ENCODE results near the gene HNRNPA0.

The HNRNPA0 gene

GRCh38 chr5:137730336-137730735 is 23.8 kb downstream of the HNRNPA0 start:
- Histone ChIP-seq H3K4me1 (ENCODE audit: control insufficient read depth in 5 of 5, insufficient read depth in 5 of 5, low read length in 5 of 5) (peaks cover 0 to 18% (median 13%) of the 10 kb centered on the region in 5 donors), H3K9me3 (ENCODE audit: control insufficient read depth in 5 of 5, low read length in 5 of 5) (no peaks in the 10 kb centered on the region), H3K9ac (ENCODE audit: low read length in 5 of 5) (no peak overlapping the region), H3K4me3 (ENCODE audit: low read depth in 1 of 5, low read length in 5 of 5) (no peak overlapping the region), H3K36me3 (ENCODE audit: control insufficient read depth in 5 of 5, insufficient read depth in 5 of 5, low read length in 5 of 5) (no peaks in the 10 kb centered on the region), H3K27ac (ENCODE audit: low read depth, low read length) (no peak overlapping the region), H3K27me3 (ENCODE audit: control insufficient read depth in 5 of 5, insufficient read depth in 4 of 5, low read length in 5 of 5) (no peaks in the 10 kb centered on the region)

DNA sequence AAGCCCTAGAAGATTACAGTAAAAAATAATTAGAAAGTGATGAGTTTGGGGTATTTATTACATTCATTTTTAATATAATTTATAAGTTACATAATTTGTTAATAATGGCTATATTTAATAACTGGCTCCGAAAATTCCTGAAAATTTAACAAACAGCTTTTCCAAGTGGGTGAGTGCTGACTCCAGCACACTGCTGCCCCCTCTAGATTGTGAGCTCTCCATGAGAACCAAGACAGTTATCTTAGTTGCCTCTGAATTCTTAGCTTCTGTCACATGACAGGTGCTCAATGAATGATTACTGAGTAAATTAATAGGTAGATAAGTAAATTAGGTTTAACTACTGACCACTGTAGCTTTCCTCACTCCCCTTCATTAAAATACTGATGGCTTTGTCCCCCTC is 26.1 kb downstream of the HNRNPA0 start:
- Histone ChIP-seq H3K36me3 (ENCODE audit: control insufficient read depth in 5 of 5, insufficient read depth in 5 of 5, low read length in 5 of 5) (no peaks in the 10 kb centered on the region), H3K9ac (ENCODE audit: low read length in 5 of 5) (no peak overlapping the region), H3K27ac (ENCODE audit: low read depth, low read length) (no peak overlapping the region), H3K9me3 (ENCODE audit: control insufficient read depth in 5 of 5, low read length in 5 of 5) (no peaks in the 10 kb centered on the region), H3K4me1 (ENCODE audit: control insufficient read depth in 5 of 5, insufficient read depth in 5 of 5, low read length in 5 of 5) (peaks cover 0 to 4% (median 0%) of the 10 kb centered on the region in 5 donors), H3K27me3 (ENCODE audit: control insufficient read depth in 5 of 5, insufficient read depth in 4 of 5, low read length in 5 of 5) (no peaks in the 10 kb centered on the region), H3K4me3 (ENCODE audit: low read depth in 1 of 5, low read length in 5 of 5) (no peak overlapping the region)

GRCh38 chr5:137727623-137728022 is 26.5 kb downstream of the HNRNPA0 start:
- Histone ChIP-seq H3K4me3 (ENCODE audit: low read depth in 1 of 5, low read length in 5 of 5) (no peak overlapping the region), H3K9ac (ENCODE audit: low read length in 5 of 5) (no peak overlapping the region), H3K27ac (ENCODE audit: low read depth, low read length) (no peak overlapping the region), H3K27me3 (ENCODE audit: control insufficient read depth in 5 of 5, insufficient read depth in 4 of 5, low read length in 5 of 5) (no peaks in the 10 kb centered on the region), H3K36me3 (ENCODE audit: control insufficient read depth in 5 of 5, insufficient read depth in 5 of 5, low read length in 5 of 5) (no peaks in the 10 kb centered on the region), H3K4me1 (ENCODE audit: control insufficient read depth in 5 of 5, insufficient read depth in 5 of 5, low read length in 5 of 5) (peaks cover 0 to 4% (median 0%) of the 10 kb centered on the region in 5 donors), H3K9me3 (ENCODE audit: control insufficient read depth in 5 of 5, low read length in 5 of 5) (no peaks in the 10 kb centered on the region)

DNA sequence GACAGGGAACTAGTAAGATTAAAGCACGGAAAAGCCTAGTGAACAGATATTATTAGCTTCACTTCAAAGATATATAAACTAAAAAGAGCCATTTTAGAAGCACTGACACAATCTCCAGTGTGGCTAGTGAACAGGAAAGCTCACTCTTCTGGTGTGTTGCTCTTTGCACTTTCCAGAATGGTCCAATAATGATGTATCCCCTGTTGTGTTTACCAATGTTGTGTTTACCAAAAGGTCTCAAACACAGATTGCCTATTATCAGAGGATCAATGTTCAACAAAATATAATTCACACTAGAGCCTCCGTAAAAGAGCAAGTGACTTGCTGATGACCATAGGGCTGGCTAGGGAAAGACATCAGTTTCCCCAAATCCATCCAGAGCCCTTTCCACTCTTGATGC is 29.9 kb downstream of the HNRNPA0 start:
- H3K9ac ChIP-seq (ENCODE audit: low read length in 5 of 5), result no peak overlapping the region
- H3K27me3 ChIP-seq (ENCODE audit: control insufficient read depth in 5 of 5, insufficient read depth in 4 of 5, low read length in 5 of 5), result no peaks in the 10 kb centered on the region
- H3K9me3 ChIP-seq (ENCODE audit: control insufficient read depth in 5 of 5, low read length in 5 of 5), result no peaks in the 10 kb centered on the region
- no peak overlapping the region for H3K4me3 ChIP-seq (ENCODE audit: low read depth in 1 of 5, low read length in 5 of 5)
- no peaks in the 10 kb centered on the region for H3K4me1 ChIP-seq (ENCODE audit: control insufficient read depth in 5 of 5, insufficient read depth in 5 of 5, low read length in 5 of 5)
- H3K27ac ChIP-seq (ENCODE audit: low read depth, low read length), result no peak overlapping the region
- peaks cover 0 to 8% (median 2%) of the 10 kb centered on the region in 5 donors for H3K36me3 ChIP-seq (ENCODE audit: control insufficient read depth in 5 of 5, insufficient read depth in 5 of 5, low read length in 5 of 5)

GRCh38 chr5:137718611-137719010 is 35.6 kb downstream of the HNRNPA0 start:
- H3K36me3 ChIP-seq (ENCODE audit: control insufficient read depth in 5 of 5, insufficient read depth in 5 of 5, low read length in 5 of 5), result peaks cover 0 to 8% (median 2%) of the 10 kb centered on the region in 5 donors
- no peak overlapping the region for H3K4me3 ChIP-seq (ENCODE audit: low read depth in 1 of 5, low read length in 5 of 5)
- no peaks in the 10 kb centered on the region for H3K27me3 ChIP-seq (ENCODE audit: control insufficient read depth in 5 of 5, insufficient read depth in 4 of 5, low read length in 5 of 5)
- H3K9ac ChIP-seq (ENCODE audit: low read length in 5 of 5), result no peak overlapping the region
- H3K4me1 ChIP-seq (ENCODE audit: control insufficient read depth in 5 of 5, insufficient read depth in 5 of 5, low read length in 5 of 5), result no peaks in the 10 kb centered on the region
- H3K27ac ChIP-seq (ENCODE audit: low read depth, low read length), result no peak overlapping the region
- peaks cover 0 to 4% (median 0%) of the 10 kb centered on the region in 5 donors for H3K9me3 ChIP-seq (ENCODE audit: control insufficient read depth in 5 of 5, low read length in 5 of 5)

DNA sequence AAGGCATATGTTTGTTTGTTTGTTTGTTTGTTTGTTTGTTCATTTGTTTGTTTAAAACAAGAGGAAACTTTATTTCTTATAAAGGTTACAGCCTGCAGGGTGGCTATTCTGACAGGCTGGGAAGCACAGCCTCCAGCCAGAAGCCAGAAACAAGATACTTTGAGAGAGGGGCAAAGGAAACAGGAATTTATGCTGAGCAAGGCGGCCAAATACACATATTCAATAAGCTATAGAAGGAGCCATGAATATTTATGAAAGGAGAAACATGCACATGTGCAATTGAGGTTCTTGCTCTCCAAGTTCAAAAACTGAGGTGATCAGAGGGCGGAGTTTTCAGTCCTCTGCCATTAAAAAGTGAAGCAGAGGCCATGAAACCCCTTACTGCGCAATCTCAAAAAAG is 37.8 kb downstream of the HNRNPA0 start:
- Histone ChIP-seq H3K36me3 (ENCODE audit: control insufficient read depth in 5 of 5, insufficient read depth in 5 of 5, low read length in 5 of 5) (peaks cover 0 to 8% (median 2%) of the 10 kb centered on the region in 5 donors), H3K27ac (ENCODE audit: low read depth, low read length) (no peak overlapping the region), H3K9me3 (ENCODE audit: control insufficient read depth in 5 of 5, low read length in 5 of 5) (peaks cover 0 to 8% (median 0%) of the 10 kb centered on the region in 5 donors), H3K9ac (ENCODE audit: low read length in 5 of 5) (no peak overlapping the region), H3K4me3 (ENCODE audit: low read depth in 1 of 5, low read length in 5 of 5) (no peak overlapping the region), H3K27me3 (ENCODE audit: control insufficient read depth in 5 of 5, insufficient read depth in 4 of 5, low read length in 5 of 5) (no peaks in the 10 kb centered on the region), H3K4me1 (ENCODE audit: control insufficient read depth in 5 of 5, insufficient read depth in 5 of 5, low read length in 5 of 5) (no peaks in the 10 kb centered on the region)

DNA sequence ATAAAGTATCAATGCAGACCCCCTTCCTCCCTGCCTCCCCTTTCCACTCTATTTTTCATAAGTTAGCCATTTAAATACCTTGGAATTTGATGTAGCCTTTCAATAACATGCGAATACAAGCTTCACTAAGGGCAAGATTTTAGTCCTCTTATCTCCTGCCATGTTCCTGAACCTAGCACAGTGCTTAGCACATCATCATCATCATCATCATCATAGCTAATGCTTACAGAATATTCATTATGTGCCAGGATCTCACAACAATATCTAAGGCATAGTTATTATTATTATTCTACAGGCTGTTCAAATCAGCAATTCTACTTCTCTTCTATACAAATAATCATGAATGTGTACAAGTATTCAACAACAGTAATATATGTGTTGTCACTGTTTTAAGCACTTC is 38.7 kb downstream of the HNRNPA0 start:
- Histone ChIP-seq H3K4me3 (ENCODE audit: low read depth in 1 of 5, low read length in 5 of 5) (no peak overlapping the region), H3K27ac (ENCODE audit: low read depth, low read length) (no peak overlapping the region), H3K27me3 (ENCODE audit: control insufficient read depth in 5 of 5, insufficient read depth in 4 of 5, low read length in 5 of 5) (no peaks in the 10 kb centered on the region), H3K9ac (ENCODE audit: low read length in 5 of 5) (no peak overlapping the region), H3K4me1 (ENCODE audit: control insufficient read depth in 5 of 5, insufficient read depth in 5 of 5, low read length in 5 of 5) (no peaks in the 10 kb centered on the region), H3K9me3 (ENCODE audit: control insufficient read depth in 5 of 5, low read length in 5 of 5) (peaks cover 0 to 8% (median 0%) of the 10 kb centered on the region in 5 donors), H3K36me3 (ENCODE audit: control insufficient read depth in 5 of 5, insufficient read depth in 5 of 5, low read length in 5 of 5) (peaks cover 0 to 8% (median 2%) of the 10 kb centered on the region in 5 donors)

DNA sequence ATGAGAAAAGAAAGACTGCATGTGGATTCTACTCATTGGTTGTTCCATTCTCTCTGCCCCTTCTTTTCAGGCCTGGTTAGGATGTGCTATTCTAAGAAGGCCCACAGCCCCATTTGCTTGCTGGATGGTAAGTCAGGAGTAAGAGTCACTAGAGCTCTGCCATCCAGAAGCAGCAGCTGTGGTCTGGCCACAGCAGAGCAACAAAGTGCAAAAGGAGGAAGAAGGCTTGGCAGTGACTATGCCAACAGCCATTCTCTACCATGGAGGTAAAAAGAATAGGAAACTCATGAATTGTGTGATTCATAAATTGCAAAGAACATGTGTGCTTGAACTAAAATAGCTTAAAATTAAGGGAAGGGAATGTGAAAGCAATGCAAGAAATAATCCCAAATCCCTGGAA is 39.2 kb downstream of the HNRNPA0 start:
- Histone ChIP-seq H3K4me3 (ENCODE audit: low read depth in 1 of 5, low read length in 5 of 5) (no peak overlapping the region), H3K4me1 (ENCODE audit: control insufficient read depth in 5 of 5, insufficient read depth in 5 of 5, low read length in 5 of 5) (no peaks in the 10 kb centered on the region), H3K27me3 (ENCODE audit: control insufficient read depth in 5 of 5, insufficient read depth in 4 of 5, low read length in 5 of 5) (no peaks in the 10 kb centered on the region), H3K27ac (ENCODE audit: low read depth, low read length) (no peak overlapping the region), H3K9me3 (ENCODE audit: control insufficient read depth in 5 of 5, low read length in 5 of 5) (peaks cover 0 to 8% (median 0%) of the 10 kb centered on the region in 5 donors), H3K9ac (ENCODE audit: low read length in 5 of 5) (no peak overlapping the region), H3K36me3 (ENCODE audit: control insufficient read depth in 5 of 5, insufficient read depth in 5 of 5, low read length in 5 of 5) (peaks cover 0 to 5% (median 0%) of the 10 kb centered on the region in 5 donors)

- no peaks in the 10 kb centered on the region for H3K27me3 ChIP-seq (ENCODE audit: control insufficient read depth in 5 of 5, insufficient read depth in 4 of 5, low read length in 5 of 5)
- H3K27ac ChIP-seq (ENCODE audit: low read depth, low read length), result no peak overlapping the region
- H3K4me3 ChIP-seq (ENCODE audit: low read depth in 1 of 5, low read length in 5 of 5), result no peak overlapping the region
- H3K9ac ChIP-seq (ENCODE audit: low read length in 5 of 5), result no peak overlapping the region
- H3K9me3 ChIP-seq (ENCODE audit: control insufficient read depth in 5 of 5, low read length in 5 of 5), result peaks cover 0 to 8% (median 0%) of the 10 kb centered on the region in 5 donors
- H3K4me1 ChIP-seq (ENCODE audit: control insufficient read depth in 5 of 5, insufficient read depth in 5 of 5, low read length in 5 of 5), result no peaks in the 10 kb centered on the region
- peaks cover 0 to 4% (median 0%) of the 10 kb centered on the region in 5 donors for H3K36me3 ChIP-seq (ENCODE audit: control insufficient read depth in 5 of 5, insufficient read depth in 5 of 5, low read length in 5 of 5)
Measured at GRCh38 chr5:137714494-137714893, 39.7 kb downstream of the HNRNPA0 start.

DNA sequence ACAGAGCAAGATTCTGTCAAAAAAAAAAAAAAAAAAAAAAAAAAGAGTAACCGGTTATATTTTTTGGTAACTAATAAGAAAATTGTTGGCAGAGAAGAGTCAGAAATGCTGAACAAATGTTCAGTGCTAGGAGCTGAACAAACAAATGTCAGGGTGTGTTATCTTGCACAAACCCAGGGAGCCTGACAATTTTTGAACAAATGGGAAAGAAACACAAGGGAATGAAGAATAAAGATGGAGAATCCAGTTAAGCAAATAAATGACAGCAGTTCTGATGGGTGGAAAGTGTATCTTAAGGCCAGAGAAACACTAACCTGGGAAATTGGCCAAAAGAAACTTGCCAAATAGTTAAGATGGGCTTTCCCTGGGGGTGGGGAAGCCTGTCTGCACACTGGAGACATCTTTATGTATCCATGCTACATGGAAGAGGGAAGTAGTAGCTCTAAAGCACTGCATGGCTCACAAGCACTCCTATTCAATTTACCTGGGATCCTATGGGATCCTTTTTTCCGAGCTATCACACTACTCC is 42.0 kb downstream of the HNRNPA0 start:
- H3K4me3 ChIP-seq (ENCODE audit: low read depth in 1 of 5, low read length in 5 of 5), result no peak overlapping the region
- peaks cover 0 to 6% (median 2%) of the 10 kb centered on the region in 5 donors for H3K36me3 ChIP-seq (ENCODE audit: control insufficient read depth in 5 of 5, insufficient read depth in 5 of 5, low read length in 5 of 5)
- H3K27me3 ChIP-seq (ENCODE audit: control insufficient read depth in 5 of 5, insufficient read depth in 4 of 5, low read length in 5 of 5), result no peaks in the 10 kb centered on the region
- no peak overlapping the region for H3K27ac ChIP-seq (ENCODE audit: low read depth, low read length)
- H3K9ac ChIP-seq (ENCODE audit: low read length in 5 of 5), result no peak overlapping the region
- H3K4me1 ChIP-seq (ENCODE audit: control insufficient read depth in 5 of 5, insufficient read depth in 5 of 5, low read length in 5 of 5), result no peaks in the 10 kb centered on the region
- peaks cover 0 to 8% (median 0%) of the 10 kb centered on the region in 5 donors for H3K9me3 ChIP-seq (ENCODE audit: control insufficient read depth in 5 of 5, low read length in 5 of 5)
